ENCODE measurements around the gene FAM177B. TPM values are rescaled to one million over a fixed set of nuclear protein-coding genes. Genes with fewer than 3 reads are reported as not detected.

FAM177B gene
- total RNA-seq, 6 donors from 2014 or later, result 0.46 to 0.79 (median 0.64) TPM; not detected in 3

DNA sequence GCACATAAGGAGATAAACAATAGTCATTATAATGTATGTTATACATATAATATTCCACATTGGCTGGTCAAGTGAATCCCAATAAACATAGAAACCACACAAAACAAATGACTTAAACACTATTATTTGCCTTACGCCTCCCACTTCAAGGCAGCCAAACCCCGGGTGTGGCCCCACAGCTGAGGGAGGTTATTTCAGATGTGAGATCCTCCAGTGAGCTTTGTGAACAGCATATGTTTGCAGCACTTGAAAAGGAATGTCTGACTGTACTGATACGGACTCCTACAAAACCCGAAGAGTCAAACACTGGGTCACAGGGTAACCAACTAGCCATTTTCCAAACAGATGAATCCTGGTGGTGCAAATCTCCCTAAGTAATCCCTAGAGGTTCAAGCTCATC, 50.7 kb downstream of the FAM177B start:
- DNase-seq, result no peak
- no peaks in the 10 kb centered on the region for H3K36me3 ChIP-seq
- TF ChIP-seq EP300 (IDR thresholded peaks at IDR 0.05), result no peak
- TF ChIP-seq, protein P1, sequence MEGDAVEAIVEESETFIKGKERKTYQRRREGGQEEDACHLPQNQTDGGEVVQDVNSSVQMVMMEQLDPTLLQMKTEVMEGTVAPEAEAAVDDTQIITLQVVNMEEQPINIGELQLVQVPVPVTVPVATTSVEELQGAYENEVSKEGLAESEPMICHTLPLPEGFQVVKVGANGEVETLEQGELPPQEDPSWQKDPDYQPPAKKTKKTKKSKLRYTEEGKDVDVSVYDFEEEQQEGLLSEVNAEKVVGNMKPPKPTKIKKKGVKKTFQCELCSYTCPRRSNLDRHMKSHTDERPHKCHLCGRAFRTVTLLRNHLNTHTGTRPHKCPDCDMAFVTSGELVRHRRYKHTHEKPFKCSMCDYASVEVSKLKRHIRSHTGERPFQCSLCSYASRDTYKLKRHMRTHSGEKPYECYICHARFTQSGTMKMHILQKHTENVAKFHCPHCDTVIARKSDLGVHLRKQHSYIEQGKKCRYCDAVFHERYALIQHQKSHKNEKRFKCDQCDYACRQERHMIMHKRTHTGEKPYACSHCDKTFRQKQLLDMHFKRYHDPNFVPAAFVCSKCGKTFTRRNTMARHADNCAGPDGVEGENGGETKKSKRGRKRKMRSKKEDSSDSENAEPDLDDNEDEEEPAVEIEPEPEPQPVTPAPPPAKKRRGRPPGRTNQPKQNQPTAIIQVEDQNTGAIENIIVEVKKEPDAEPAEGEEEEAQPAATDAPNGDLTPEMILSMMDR (IDR thresholded peaks at IDR 0.05), result no peak
- TF ChIP-seq POLR2A (IDR thresholded peaks at IDR 0.05), result no peak
- no peak for TF ChIP-seq POLR2AphosphoS5 (IDR thresholded peaks at IDR 0.05)
- H3K4me3 ChIP-seq, result no peak overlapping the region
- H3K9me3 ChIP-seq, result no peaks in the 10 kb centered on the region
- peak in 1 of 2 donors; percentile 58 for ATAC-seq (ENCODE audit: low FRiP score in 2 of 2)
- H3K27me3 ChIP-seq, result no peaks in the 10 kb centered on the region
- no peak overlapping the region for H3K27ac ChIP-seq
- WGBS, 2 donors, result 77 to 85% methylated on average over 4 of the region's 4 CpGs
- peaks cover 6 to 24% (median 21%) of the 10 kb centered on the region in 4 donors for H3K4me1 ChIP-seq

DNA sequence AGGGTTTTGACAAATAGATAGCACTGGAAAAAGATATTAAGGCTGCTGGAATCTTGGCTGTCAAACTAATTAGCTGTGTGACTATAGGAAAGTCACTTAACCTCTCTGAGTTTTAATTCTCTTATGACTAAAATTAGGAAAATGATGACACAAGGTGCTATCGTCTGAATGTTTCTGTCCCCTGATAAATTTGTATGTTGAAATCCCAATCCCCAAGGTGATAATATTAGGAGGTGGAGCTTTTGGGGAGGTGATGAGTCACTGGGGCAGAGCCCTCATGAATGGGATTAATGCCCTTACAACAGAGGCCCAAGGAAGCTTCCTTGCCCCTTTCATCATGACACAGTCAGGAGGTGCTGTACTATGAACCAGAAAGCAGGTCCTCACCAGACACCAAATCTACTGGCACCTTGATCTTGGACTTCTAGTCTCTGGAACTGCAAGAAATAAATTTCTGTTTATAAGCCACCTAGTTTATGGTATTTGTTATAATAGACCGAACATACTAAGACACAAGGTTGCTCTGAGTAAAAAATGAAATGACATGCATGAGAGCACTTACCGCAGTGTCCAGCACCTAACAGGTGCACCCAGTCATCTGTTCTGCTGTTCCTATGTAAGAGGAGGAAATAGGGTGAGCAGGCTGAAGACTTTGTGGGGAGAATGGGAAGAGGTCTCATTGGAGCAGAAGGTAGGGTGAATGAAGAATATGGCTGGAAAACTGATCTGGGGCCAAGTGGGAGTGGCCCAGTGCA, 51.6 kb downstream of the FAM177B start:
- DNase-seq, result no peak
- no peaks in the 10 kb centered on the region for H3K36me3 ChIP-seq
- no peak overlapping the region for H3K27ac ChIP-seq
- peaks cover 8 to 24% (median 21%) of the 10 kb centered on the region in 4 donors for H3K4me1 ChIP-seq
- H3K9me3 ChIP-seq, result no peaks in the 10 kb centered on the region
- no peak overlapping the region for H3K4me3 ChIP-seq
- TF ChIP-seq EP300 (IDR thresholded peaks at IDR 0.05), result no peak
- ATAC-seq (ENCODE audit: low FRiP score in 2 of 2), result peak in 1 of 2 donors; percentile 58
- no peaks in the 10 kb centered on the region for H3K27me3 ChIP-seq
- 82 to 89% methylated on average over 3 of the region's 3 CpGs for WGBS, 2 donors

DNA sequence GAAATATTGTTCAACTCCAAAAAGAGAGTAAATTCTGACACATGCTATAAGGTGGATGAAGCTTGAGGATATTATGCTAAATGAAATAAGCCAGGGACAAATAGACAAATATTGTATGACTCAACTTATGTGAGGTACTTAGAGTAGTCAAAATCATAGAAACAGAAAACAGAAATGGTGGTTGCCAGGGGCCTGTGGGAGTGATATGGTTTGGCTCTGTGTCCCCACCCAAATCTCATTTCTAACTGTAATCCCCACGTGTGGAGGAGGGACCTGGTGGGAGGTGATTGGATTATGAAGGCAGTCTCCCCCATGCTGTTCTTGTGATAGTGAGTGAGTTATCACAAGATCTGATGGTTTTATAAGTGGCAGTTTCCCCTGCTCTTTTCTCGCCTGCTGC, 53.1 kb downstream of the FAM177B start:
- H3K27me3 ChIP-seq, result no peaks in the 10 kb centered on the region
- ATAC-seq (ENCODE audit: low FRiP score in 2 of 2) (no peak), DNase-seq (no peak)
- H3K4me3 ChIP-seq, result no peak overlapping the region
- H3K36me3 ChIP-seq, result no peaks in the 10 kb centered on the region
- 69 to 71% methylated on average over 2 of the region's 2 CpGs for WGBS, 2 donors
- H3K4me1 ChIP-seq, result peaks cover 6 to 14% (median 12%) of the 10 kb centered on the region in 4 donors
- TF ChIP-seq, protein P1 (IDR thresholded peaks at IDR 0.05), result no peak
- no peak for TF ChIP-seq POLR2A (IDR thresholded peaks at IDR 0.05)
- no peak for TF ChIP-seq POLR2AphosphoS5 (IDR thresholded peaks at IDR 0.05)
- no peak for TF ChIP-seq EP300 (IDR thresholded peaks at IDR 0.05)
- H3K9me3 ChIP-seq, result no peaks in the 10 kb centered on the region
- no peak overlapping the region for H3K27ac ChIP-seq

DNA sequence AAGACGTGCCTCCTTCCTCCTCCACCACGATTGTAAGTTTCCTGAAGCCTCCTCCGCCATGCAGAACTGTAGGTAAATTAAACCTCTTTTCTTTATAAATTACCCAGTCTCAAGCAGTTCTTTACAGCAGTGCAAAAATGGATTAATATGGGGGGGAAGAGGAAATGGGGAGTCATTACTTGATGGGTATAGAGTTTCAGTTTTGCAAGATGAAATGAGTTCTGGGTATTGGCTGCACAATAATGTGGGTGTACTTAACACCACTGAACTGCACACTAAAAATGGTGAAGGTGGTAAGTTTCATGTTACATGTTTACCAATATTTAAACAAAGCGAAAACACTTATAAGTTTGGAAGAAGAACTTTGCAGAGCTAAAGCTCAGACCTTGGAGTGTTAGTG, 53.5 kb downstream of the FAM177B start:
- Histone ChIP-seq H3K4me3 (no peak overlapping the region), H3K4me1 (peaks cover 3 to 10% (median 8%) of the 10 kb centered on the region in 4 donors), H3K9me3 (no peaks in the 10 kb centered on the region), H3K27me3 (no peaks in the 10 kb centered on the region), H3K36me3 (no peaks in the 10 kb centered on the region), H3K27ac (no peak overlapping the region)
- WGBS, 2 donors, result 78 to 80% methylated on average over 4 of the region's 4 CpGs
- TF ChIP-seq, protein P1 (IDR thresholded peaks at IDR 0.05), result no peak
- TF ChIP-seq POLR2A (IDR thresholded peaks at IDR 0.05), result no peak
- no peak for TF ChIP-seq POLR2AphosphoS5 (IDR thresholded peaks at IDR 0.05)
- no peak for TF ChIP-seq EP300 (IDR thresholded peaks at IDR 0.05)
- ATAC-seq (ENCODE audit: low FRiP score in 2 of 2) (no peak), DNase-seq (no peak)

DNA sequence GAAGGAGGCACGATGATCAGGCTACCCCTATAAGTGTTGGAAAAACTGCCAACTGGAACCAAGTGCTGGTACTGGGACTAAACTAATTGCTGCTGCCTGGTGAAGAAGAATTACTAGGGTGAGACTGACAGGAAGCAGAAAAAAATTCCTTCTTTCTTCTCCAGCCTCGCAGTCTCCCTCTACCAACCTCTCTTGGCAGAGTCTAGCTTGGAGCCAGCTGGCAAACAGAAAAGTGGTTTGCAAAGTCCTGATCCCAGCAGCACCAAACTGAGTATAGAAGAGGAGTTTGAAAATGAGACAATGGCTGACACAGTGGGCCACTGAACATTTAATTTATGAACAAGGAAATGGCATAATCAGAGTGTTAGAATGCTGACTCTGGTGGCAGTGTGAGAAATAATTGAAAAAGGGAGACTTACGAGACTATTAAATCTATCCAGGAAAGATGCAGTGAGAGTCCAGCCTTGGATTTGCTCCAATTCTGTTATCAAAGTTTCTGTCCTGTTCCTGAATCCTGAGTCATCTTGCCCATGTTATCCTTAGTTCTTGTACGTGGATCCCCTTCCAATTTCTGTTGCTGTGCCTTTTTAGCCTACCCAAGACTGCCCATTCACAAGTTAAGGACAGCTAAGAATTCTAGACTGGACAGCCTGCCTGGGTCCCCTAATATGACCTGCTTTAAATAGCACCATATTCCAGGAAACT, 54.2 kb downstream of the FAM177B start:
- Histone ChIP-seq H3K9me3 (no peaks in the 10 kb centered on the region), H3K4me3 (no peak overlapping the region), H3K4me1 (peaks cover under 1 to 4% (median 2%) of the 10 kb centered on the region in 4 donors), H3K27me3 (no peaks in the 10 kb centered on the region), H3K27ac (peak overlapping the region in 1 of 4 donors; percentile 22), H3K36me3 (no peaks in the 10 kb centered on the region)
- WGBS, 2 donors, result 46 to 58% methylated on average over 4 of the region's 4 CpGs
- TF ChIP-seq, protein P1 (IDR thresholded peaks at IDR 0.05), result no peak
- no peak for TF ChIP-seq EP300 (IDR thresholded peaks at IDR 0.05)
- no peak for TF ChIP-seq POLR2A (IDR thresholded peaks at IDR 0.05)
- no peak for DNase-seq
- no peak for ATAC-seq (ENCODE audit: low FRiP score in 2 of 2)

Measured in upper lobe of left lung (tissue), 6 donors.